K562 (cell line): ENCODE data around the gene CXCL9. TPM values are rescaled to one million over a fixed set of nuclear protein-coding genes. Genes with fewer than 3 reads are reported as not detected.

Experiments
- ATAC-seq: fragments of 200-7000 bp; cut with Tn5 transposase; 3 replicates; pipeline ENCODE4 v1.9.1; 2020; ENCODE audit warnings: moderate library complexity
- BruUV-seq: library from RNA; stranded (reverse); fragments of 400-500 nt; replicated peaks from 2 replicates; lab custom pipeline; 2021; lab: Mats Ljungman, UMichigan
- CTCF ChIA-PET: fragments of 300-600 bp; formaldehyde crosslinking; extraction: SDS; loops from one replicate; lab custom pipeline; 2021; ENCODE audit warnings: low intra/inter-chr PET ratio; lab: Yijun Ruan, JAX
- POLR2A ChIA-PET: fragments of 300-600, 350-650 bp; sonication (Branson Sonifier 250); formaldehyde crosslinking; extraction: SDS; loops from one replicate; lab custom pipeline; 2021; ENCODE audit warnings: antibody characterized with exemption, inconsistent platforms; lab: Yijun Ruan, JAX
- DNase-seq, 4 experiments: peaks; one replicate each; pipeline versions ENCODE4 v3.0.0 to v3.0.0-alpha.2; 2011 to 2018; ENCODE audit warnings: low spot score in 3 of 4, mixed read lengths in 3 of 4; ENCODE audit errors: extremely low read depth in 1 of 4
- FAIRE-seq: peaks from 2 replicates; lab custom pipeline; 2011; peaks lifted over from hg19 to GRCh38; lab: Jason Lieb, UNC
- H2AFZ ChIP-seq: 2 replicates; pipeline ENCODE4 v1.6.0; 2011; ENCODE audit warnings: low read depth, low read length, control low read depth, inconsistent platforms
- H3K27ac ChIP-seq: fragments of 200-600 bp; 3 replicates; pipeline ENCODE4 v1.8.0; 2011; ENCODE audit warnings: low read depth, mild to moderate bottlenecking, control low read depth, inconsistent platforms, low read length, moderate library complexity, mixed read lengths; ENCODE audit errors: extremely low read depth
- H3K27me3 ChIP-seq, 2 experiments: fragments of 300-600 bp in 1 of 2; 2 replicates in 1 of 2; 3 replicates in 1 of 2; pipeline versions ENCODE4 v1.6.0 to v1.8.0; 2011; ENCODE audit warnings: inconsistent platforms in 2 of 2, low read length in 2 of 2, mild to moderate bottlenecking in 1 of 2, mixed read lengths in 1 of 2, moderate library complexity in 1 of 2; ENCODE audit not compliant: control insufficient read depth in 2 of 2, insufficient read depth in 2 of 2
- H3K36me3 ChIP-seq: fragments of 300-600 bp; 3 replicates; pipeline ENCODE4 v1.8.0; 2011; ENCODE audit warnings: mild to moderate bottlenecking, low read length, inconsistent platforms; ENCODE audit not compliant: control insufficient read depth, insufficient read depth
- H3K4me1 ChIP-seq, 2 experiments: fragments of 200-600 bp in 1 of 2; replicated peaks in 1 of 2; 2 replicates in 1 of 2; 3 replicates in 1 of 2; pipeline versions ENCODE4 v1.5.1 to v1.8.0; 2011; ENCODE audit warnings: inconsistent platforms in 2 of 2, low read length in 2 of 2, mild to moderate bottlenecking in 1 of 2, mixed read lengths in 1 of 2, moderate library complexity in 1 of 2; ENCODE audit not compliant: control insufficient read depth in 2 of 2, insufficient read depth in 2 of 2
- H3K4me2 ChIP-seq: 2 replicates; pipeline ENCODE4 v1.6.1; 2011; ENCODE audit warnings: low read length, control low read depth, inconsistent platforms, mixed read lengths; ENCODE audit not compliant: insufficient read depth
- H3K4me3 ChIP-seq: fragments of 200-600 bp; sonication (generic), shearing (Covaris generic); 2 replicates; pipeline ENCODE4 v1.5.1; 2016; ENCODE audit warnings: control low read depth, inconsistent platforms
- H3K79me2 ChIP-seq: fragments of 200-600 bp; 3 replicates; pipeline ENCODE4 v1.8.0; 2011; ENCODE audit warnings: low read length, inconsistent platforms; ENCODE audit not compliant: control insufficient read depth, insufficient read depth
- H3K9ac ChIP-seq, 2 experiments: 2 replicates each; pipeline versions ENCODE4 v1.6.0 to v1.6.1; 2011; ENCODE audit warnings: low read depth in 2 of 2, low read length in 2 of 2, control low read depth in 1 of 2, inconsistent platforms in 1 of 2, mild to moderate bottlenecking in 1 of 2, mixed read lengths in 1 of 2; ENCODE audit not compliant: insufficient read depth in 1 of 2
- H3K9me1 ChIP-seq: one replicate; pipeline ENCODE4 v1.6.0; 2011; ENCODE audit warnings: inconsistent platforms, mild to moderate bottlenecking, low read length, moderate library complexity; ENCODE audit not compliant: control insufficient read depth, insufficient read depth
- H3K9me3 ChIP-seq: replicated peaks from 2 replicates; pipeline ENCODE4 v1.5.1; 2011; ENCODE audit warnings: low read depth, low read length, inconsistent platforms; ENCODE audit not compliant: control insufficient read depth, insufficient read depth
- H4K20me1 ChIP-seq: replicated peaks from 2 replicates; pipeline ENCODE4 v1.6.1; 2011; ENCODE audit warnings: low read length, inconsistent platforms, mixed read lengths; ENCODE audit not compliant: control insufficient read depth, insufficient read depth
- ARHGAP35 ChIP-seq: fragments of 450-650 bp; IDR thresholded peaks from 2 replicates; pipeline ENCODE4 v1.6.1; 2018; ENCODE audit not compliant: partially characterized antibody
- HDGF ChIP-seq: fragments of 450-650 bp; IDR thresholded peaks from 2 replicates; pipeline ENCODE4 v1.6.1; 2016
- KDM5B ChIP-seq: fragments of 200-600 bp; sonication (generic); IDR thresholded peaks from 2 replicates; pipeline ENCODE4 v1.6.1; 2012; ENCODE audit warnings: low read depth, mild to moderate bottlenecking, moderate library complexity, low read length, control low read depth, inconsistent platforms; ENCODE audit not compliant: insufficient replicate concordance
- KLF1 ChIP-seq: fragments of 450-650 bp; IDR thresholded peaks from 2 replicates; pipeline ENCODE4 v1.6.1; 2016; ENCODE audit warnings: missing genetic modification characterization, missing compliant biosample characterization
- L3MBTL2 ChIP-seq: fragments of 450-650 bp; IDR thresholded peaks from 2 replicates; pipeline ENCODE4 v1.6.1; 2016; ENCODE audit warnings: mild to moderate bottlenecking, moderate library complexity
- MEF2D ChIP-seq: conservative IDR thresholded peaks from 2 replicates; pipeline ENCODE4 v1.6.1; 2016; ENCODE audit warnings: low read depth, missing genetic modification characterization, missing compliant biosample characterization
- MTA1 ChIP-seq: fragments of 450-650 bp; IDR thresholded peaks from 2 replicates; pipeline ENCODE4 v1.6.1; 2017; ENCODE audit warnings: borderline replicate concordance
- NEUROD1 ChIP-seq: fragments of 150-350 bp; IDR thresholded peaks from 2 replicates; pipeline ENCODE4 v1.6.1; 2014; ENCODE audit warnings: borderline replicate concordance, low read length, low read depth; ENCODE audit not compliant: partially characterized antibody
- NFE2L1 ChIP-seq: fragments of 450-650 bp; IDR thresholded peaks from 2 replicates; pipeline ENCODE4 v1.6.1; 2016; ENCODE audit warnings: missing genetic modification characterization, low read depth, mild to moderate bottlenecking, missing compliant biosample characterization, moderate library complexity, borderline replicate concordance
- PYGO2 ChIP-seq: fragments of 450-650 bp; IDR thresholded peaks from 2 replicates; pipeline ENCODE4 v1.6.1; 2016; ENCODE audit warnings: mild to moderate bottlenecking, missing genetic modification characterization, moderate library complexity, missing compliant biosample characterization
- RBM22 ChIP-seq: fragments of 200-400 bp; formaldehyde crosslinking; IDR thresholded peaks from 2 replicates; pipeline ENCODE4 v1.6.1; 2018; ENCODE audit warnings: low read length, low read depth; ENCODE audit not compliant: poor library complexity, severe bottlenecking
- TEAD1 ChIP-seq, 2 experiments: fragments of 450-650 bp in 1 of 2; sonication (generic) in 1 of 2; formaldehyde crosslinking; IDR thresholded peaks; 2 replicates each; pipeline versions ENCODE4 v1.4.0 to v1.8.0; 2020 to 2022; ENCODE audit warnings: mild to moderate bottlenecking in 2 of 2, missing genetic modification reagents in 1 of 2
- TEAD2 ChIP-seq: fragments of 450-650 bp; IDR thresholded peaks from 2 replicates; pipeline ENCODE4 v1.6.1; 2016; ENCODE audit warnings: missing genetic modification characterization, control low read depth, missing compliant biosample characterization
- TFAM ChIP-seq: fragments of 250-450 bp; sonication (Bioruptor Pico); conservative IDR thresholded peaks from 2 replicates; pipeline ENCODE4 v1.5.0; 2021; ENCODE audit warnings: mild to moderate bottlenecking, moderate library complexity
- ZFX ChIP-seq: sonication (generic); formaldehyde crosslinking; IDR thresholded peaks from 2 replicates; pipeline ENCODE4 v1.8.0; 2022; ENCODE audit warnings: mild to moderate bottlenecking, missing genetic modification reagents, moderate library complexity
- ZNF197 ChIP-seq: fragments of 200-800 bp; sonication (Bioruptor generic); IDR thresholded peaks from 2 replicates; pipeline ENCODE4 v1.6.1; 2016; ENCODE audit warnings: low read depth, missing genetic modification characterization, missing compliant biosample characterization
- WGBS: fragments of 100-300 bp; shearing (Covaris generic); methylation state at CpG from one replicate; pipeline ENCODE4 v1.1.6; 2016; ENCODE audit warnings: low coverage, mixed read lengths; ENCODE audit not compliant: insufficient coverage; ENCODE audit errors: missing lambda C conversion rate; 5-methylcytosine and 5-hydroxymethylcytosine counted together
- in situ Hi-C: fragments of 300-500 bp; cut with MboI; formaldehyde crosslinking; loops from 4 replicates; pipeline ENCODE4 v1.15.0; 2018; ENCODE audit warnings: inconsistent platforms, mixed read lengths
- intact Hi-C: fragments of 100-400 bp; cut with micrococcal nuclease; formaldehyde crosslinking; loops from 2 replicates; pipeline ENCODE4 v1.14.2; 2022
- polyA plus RNA-seq, 8 experiments: library from polyadenylated mRNA; depleted of rRNA in 4 of 8; stranded (reverse) in 5 of 8; unstranded in 3 of 8; fragments of >200 nt; fragmentation: Nextera tagmentation in 2 of 8; fragmentation: Illumina TruSeq in 1 of 8; extraction: Ambion mirVana in 2 of 8; extraction: Trizol in 1 of 8; gene quantifications; 2 replicates each; pipeline versions ENCODE4 v1.2.1 to v1.2.3, GENCODE V29; 2011 to 2014; ENCODE audit warnings: inconsistent platforms in 1 of 8, missing spikeins in 1 of 8
- total RNA-seq, 7 experiments: library from RNA; depleted of rRNA in 6 of 7; stranded (reverse); fragments of >200 nt in 6 of 7; fragmentation: Illumina TruSeq in 2 of 7; extraction: Trizol in 2 of 7; gene quantifications; 2 replicates each; pipeline versions ENCODE4 v1.2.1 to v1.2.3, GENCODE V29; 2011 to 2021; ENCODE audit warnings: low replicate concordance in 1 of 7
- TF ChIP-seq, protein P1 (sequence below): fragments of 250-450 bp; sonication (Bioruptor Pico); IDR thresholded peaks from 2 replicates; pipeline ENCODE4 v1.4.0; 2020; ENCODE audit warnings: mild to moderate bottlenecking, moderate library complexity
- TF ChIP-seq, protein P2 (sequence below), 2 experiments: fragments of 450-650 bp in 1 of 2; IDR thresholded peaks; 2 replicates each; pipeline ENCODE4 v1.6.1; 2011 to 2017; ENCODE audit warnings: low read depth in 2 of 2, antibody characterized with exemption in 1 of 2, borderline replicate concordance in 1 of 2, low read length in 1 of 2, mild to moderate bottlenecking in 1 of 2, mixed read lengths in 1 of 2; ENCODE audit not compliant: control insufficient read depth in 1 of 2

Gene CXCL9
- total and polyA plus RNA-seq, 9 of the 15 experiments (the other 6 are each of a cell fraction or from before 2014, with no cell fraction given) = not detected

DNA sequence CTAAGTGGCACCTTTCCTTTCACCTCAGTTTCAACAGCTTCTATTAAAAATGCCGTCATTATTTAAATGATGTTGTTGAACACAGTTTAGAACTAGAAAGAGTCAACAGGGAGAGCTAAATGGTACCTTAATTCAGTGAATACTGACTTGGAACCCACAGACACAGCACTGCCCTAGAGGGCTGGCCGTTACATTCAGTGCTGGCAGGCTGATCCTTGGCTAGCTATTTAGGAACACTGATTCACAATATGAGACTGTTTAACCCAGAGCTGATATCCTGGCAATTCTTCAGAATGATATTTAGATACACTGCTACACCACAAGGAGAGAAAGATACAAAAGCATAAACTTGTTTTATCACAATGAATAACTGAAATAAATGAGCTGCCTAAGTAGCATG lies 53.8 kb downstream of the CXCL9 start:
- DNase-seq = no peak
- H3K4me2 ChIP-seq = no peak overlapping the region
- peaks cover 92% of the 10 kb centered on the region for H3K36me3 ChIP-seq
- no TSS peak for BruUV-seq
- no peak overlapping the region for H3K27ac ChIP-seq
- no peak overlapping the region for H2AFZ ChIP-seq
- H3K4me3 ChIP-seq = no peak overlapping the region
- ChIA-PET POLR2A (interaction anchor here (1.2 kb wide), 1 partner anchor 26 kb away, joined by 4 read pairs; no protein-coding TSS in a partner anchor), CTCF (no interaction called here)
- H3K79me2 ChIP-seq = no peaks in the 10 kb centered on the region
- H4K20me1 ChIP-seq = no peaks in the 10 kb centered on the region
- no peaks in the 10 kb centered on the region for H3K4me1 ChIP-seq
- intact Hi-C loops = no loop called here
- 92% methylated on average over 2 of the region's 2 CpGs for WGBS
- H3K9me3 ChIP-seq = no peaks in the 10 kb centered on the region
- no peak overlapping the region for H3K9ac ChIP-seq
- in situ Hi-C loops = no loop called here
- no peak for ATAC-seq
- H3K9me1 ChIP-seq = no peaks in the 10 kb centered on the region
- no peak for FAIRE-seq
- no peaks in the 10 kb centered on the region for H3K27me3 ChIP-seq
- TF ChIP-seq NEUROD1 (no peak), MEF2D (tag) (no peak), L3MBTL2 (no peak), KDM5B (no peak), TEAD1 (CRISPR knock-in tag; IDR thresholded peaks at IDR 0.05) (no peak), PYGO2 (tag) (no peak), TFAM (CRISPR knock-in tag) (no peak), KLF1 (tag) (no peak), RBM22 (no peak), ZNF197 (no peak), ZFX (CRISPR knock-in tag) (no peak), MTA1 (no peak), HDGF (no peak), ARHGAP35 (no peak), NFE2L1 (tag) (no peak), TEAD2 (no peak)
- TF ChIP-seq, protein P1, sequence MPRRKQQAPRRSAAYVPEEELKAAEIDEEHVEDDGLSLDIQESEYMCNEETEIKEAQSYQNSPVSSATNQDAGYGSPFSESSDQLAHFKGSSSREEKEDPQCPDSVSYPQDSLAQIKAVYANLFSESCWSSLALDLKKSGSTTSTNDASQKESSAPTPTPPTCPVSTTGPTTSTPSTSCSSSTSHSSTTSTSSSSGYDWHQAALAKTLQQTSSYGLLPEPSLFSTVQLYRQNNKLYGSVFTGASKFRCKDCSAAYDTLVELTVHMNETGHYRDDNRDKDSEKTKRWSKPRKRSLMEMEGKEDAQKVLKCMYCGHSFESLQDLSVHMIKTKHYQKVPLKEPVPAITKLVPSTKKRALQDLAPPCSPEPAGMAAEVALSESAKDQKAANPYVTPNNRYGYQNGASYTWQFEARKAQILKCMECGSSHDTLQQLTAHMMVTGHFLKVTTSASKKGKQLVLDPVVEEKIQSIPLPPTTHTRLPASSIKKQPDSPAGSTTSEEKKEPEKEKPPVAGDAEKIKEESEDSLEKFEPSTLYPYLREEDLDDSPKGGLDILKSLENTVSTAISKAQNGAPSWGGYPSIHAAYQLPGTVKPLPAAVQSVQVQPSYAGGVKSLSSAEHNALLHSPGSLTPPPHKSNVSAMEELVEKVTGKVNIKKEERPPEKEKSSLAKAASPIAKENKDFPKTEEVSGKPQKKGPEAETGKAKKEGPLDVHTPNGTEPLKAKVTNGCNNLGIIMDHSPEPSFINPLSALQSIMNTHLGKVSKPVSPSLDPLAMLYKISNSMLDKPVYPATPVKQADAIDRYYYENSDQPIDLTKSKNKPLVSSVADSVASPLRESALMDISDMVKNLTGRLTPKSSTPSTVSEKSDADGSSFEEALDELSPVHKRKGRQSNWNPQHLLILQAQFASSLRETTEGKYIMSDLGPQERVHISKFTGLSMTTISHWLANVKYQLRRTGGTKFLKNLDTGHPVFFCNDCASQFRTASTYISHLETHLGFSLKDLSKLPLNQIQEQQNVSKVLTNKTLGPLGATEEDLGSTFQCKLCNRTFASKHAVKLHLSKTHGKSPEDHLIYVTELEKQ (CRISPR knock-in tag) = no peak
- TF ChIP-seq, protein P2, sequence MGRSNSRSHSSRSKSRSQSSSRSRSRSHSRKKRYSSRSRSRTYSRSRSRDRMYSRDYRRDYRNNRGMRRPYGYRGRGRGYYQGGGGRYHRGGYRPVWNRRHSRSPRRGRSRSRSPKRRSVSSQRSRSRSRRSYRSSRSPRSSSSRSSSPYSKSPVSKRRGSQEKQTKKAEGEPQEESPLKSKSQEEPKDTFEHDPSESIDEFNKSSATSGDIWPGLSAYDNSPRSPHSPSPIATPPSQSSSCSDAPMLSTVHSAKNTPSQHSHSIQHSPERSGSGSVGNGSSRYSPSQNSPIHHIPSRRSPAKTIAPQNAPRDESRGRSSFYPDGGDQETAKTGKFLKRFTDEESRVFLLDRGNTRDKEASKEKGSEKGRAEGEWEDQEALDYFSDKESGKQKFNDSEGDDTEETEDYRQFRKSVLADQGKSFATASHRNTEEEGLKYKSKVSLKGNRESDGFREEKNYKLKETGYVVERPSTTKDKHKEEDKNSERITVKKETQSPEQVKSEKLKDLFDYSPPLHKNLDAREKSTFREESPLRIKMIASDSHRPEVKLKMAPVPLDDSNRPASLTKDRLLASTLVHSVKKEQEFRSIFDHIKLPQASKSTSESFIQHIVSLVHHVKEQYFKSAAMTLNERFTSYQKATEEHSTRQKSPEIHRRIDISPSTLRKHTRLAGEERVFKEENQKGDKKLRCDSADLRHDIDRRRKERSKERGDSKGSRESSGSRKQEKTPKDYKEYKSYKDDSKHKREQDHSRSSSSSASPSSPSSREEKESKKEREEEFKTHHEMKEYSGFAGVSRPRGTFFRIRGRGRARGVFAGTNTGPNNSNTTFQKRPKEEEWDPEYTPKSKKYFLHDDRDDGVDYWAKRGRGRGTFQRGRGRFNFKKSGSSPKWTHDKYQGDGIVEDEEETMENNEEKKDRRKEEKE (IDR thresholded peaks at IDR 0.05; ENCODE audit: borderline replicate concordance in 1 of 2, control insufficient read depth in 1 of 2, low read depth in 2 of 2, low read length in 1 of 2) = no peak
